Osteoblast (primary cell): ENCODE results near the gene TLCD1. TPM values are rescaled to one million over a fixed set of nuclear protein-coding genes. Genes with fewer than 3 reads are reported as not detected.
A peak's percentile ranks its signal among the peaks of the same experiment; 100 is the strongest.

ENCODE experiments used
- DNase-seq: peaks from one replicate; pipeline ENCODE4 v3.0.0; 2011; ENCODE audit warnings: low spot score, mixed read lengths; ENCODE audit not compliant: insufficient read length; ENCODE audit errors: missing footprints
- H2AFZ ChIP-seq: 2 replicates; pipeline ENCODE4 v1.6.0; 2011; ENCODE audit warnings: mild to moderate bottlenecking, low read length
- H3K27ac ChIP-seq: 2 replicates; pipeline ENCODE4 v1.5.1; 2011; ENCODE audit warnings: mild to moderate bottlenecking, low read depth, low read length, moderate library complexity
- H3K27me3 ChIP-seq: 2 replicates; pipeline ENCODE4 v1.6.0; 2012; ENCODE audit warnings: mild to moderate bottlenecking, control low read depth, inconsistent platforms, low read length, moderate library complexity; ENCODE audit not compliant: insufficient read depth
- H3K36me3 ChIP-seq: 2 replicates; pipeline ENCODE4 v1.5.1; 2011; ENCODE audit warnings: mild to moderate bottlenecking, low read length, control low read depth, moderate library complexity; ENCODE audit not compliant: insufficient read depth
- H3K4me1 ChIP-seq: 2 replicates; pipeline ENCODE4 v1.5.1; 2011; ENCODE audit warnings: mild to moderate bottlenecking, low read length, control low read depth, moderate library complexity; ENCODE audit not compliant: insufficient read depth
- H3K4me2 ChIP-seq: 2 replicates; pipeline ENCODE4 v1.6.0; 2011; ENCODE audit warnings: mild to moderate bottlenecking, low read length; ENCODE audit not compliant: insufficient read depth
- H3K4me3 ChIP-seq: fragments of 200-600 bp; sonication (generic); 3 replicates; pipeline ENCODE4 v1.5.1; 2012; ENCODE audit warnings: mild to moderate bottlenecking, low read length, inconsistent platforms; ENCODE audit not compliant: insufficient read depth
- H3K79me2 ChIP-seq: 2 replicates; pipeline ENCODE4 v1.6.0; 2012; ENCODE audit warnings: mild to moderate bottlenecking, low read length, control low read depth, inconsistent platforms; ENCODE audit not compliant: insufficient read depth
- H3K9me3 ChIP-seq: 2 replicates; pipeline ENCODE4 v1.5.1; 2011; ENCODE audit warnings: low read depth, low read length, control low read depth
- H4K20me1 ChIP-seq: 2 replicates; pipeline ENCODE4 v1.6.0; 2012; ENCODE audit warnings: mild to moderate bottlenecking, low read length, control low read depth; ENCODE audit not compliant: insufficient read depth
- total RNA-seq: library from RNA; depleted of rRNA; stranded (reverse); fragments of >200 nt; gene quantifications from 2 replicates; pipeline ENCODE4 v1.2.3, GENCODE V29; 2012
- TF ChIP-seq, protein P1 (sequence below): IDR thresholded peaks from 2 replicates; pipeline ENCODE4 v1.5.1; 2011; ENCODE audit warnings: mild to moderate bottlenecking, low read depth, low read length, moderate library complexity; ENCODE audit errors: extremely low read depth

Gene TLCD1
- total RNA-seq, 1 donor: 4.0 TPM

DNA sequence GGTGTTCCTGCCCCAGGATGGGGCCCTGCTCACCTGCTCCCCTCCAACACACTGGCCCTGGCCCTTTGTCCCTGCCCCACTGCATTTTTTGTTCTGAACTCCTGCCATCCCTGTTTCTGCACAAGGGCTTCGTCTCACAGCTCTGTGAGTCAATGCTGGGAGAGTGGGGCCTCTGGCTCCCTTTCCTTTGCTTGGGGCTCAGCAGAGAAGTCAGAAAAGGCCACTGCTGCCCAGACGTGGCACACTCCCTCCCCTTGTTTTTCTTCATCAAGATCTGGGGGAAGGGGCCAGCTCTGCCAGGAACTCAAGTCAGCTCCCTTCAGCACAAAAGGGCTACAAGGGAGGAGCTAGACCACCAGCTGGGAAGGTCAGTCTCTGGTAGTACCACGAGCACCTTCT is 23.3 kb downstream of the TLCD1 start:
- H4K20me1 ChIP-seq: peaks cover 6% of the 10 kb centered on the region
- peaks cover 59% of the 10 kb centered on the region for H3K36me3 ChIP-seq
- peak; percentile 80 for DNase-seq
- no peaks in the 10 kb centered on the region for H3K27me3 ChIP-seq
- H3K4me3 ChIP-seq: no peak overlapping the region
- no peak overlapping the region for H3K27ac ChIP-seq
- no peak overlapping the region for H3K4me2 ChIP-seq
- no peaks in the 10 kb centered on the region for H3K79me2 ChIP-seq
- no peak overlapping the region for H2AFZ ChIP-seq
- H3K4me1 ChIP-seq: no peaks in the 10 kb centered on the region
- no peaks in the 10 kb centered on the region for H3K9me3 ChIP-seq
- TF ChIP-seq, protein P1, sequence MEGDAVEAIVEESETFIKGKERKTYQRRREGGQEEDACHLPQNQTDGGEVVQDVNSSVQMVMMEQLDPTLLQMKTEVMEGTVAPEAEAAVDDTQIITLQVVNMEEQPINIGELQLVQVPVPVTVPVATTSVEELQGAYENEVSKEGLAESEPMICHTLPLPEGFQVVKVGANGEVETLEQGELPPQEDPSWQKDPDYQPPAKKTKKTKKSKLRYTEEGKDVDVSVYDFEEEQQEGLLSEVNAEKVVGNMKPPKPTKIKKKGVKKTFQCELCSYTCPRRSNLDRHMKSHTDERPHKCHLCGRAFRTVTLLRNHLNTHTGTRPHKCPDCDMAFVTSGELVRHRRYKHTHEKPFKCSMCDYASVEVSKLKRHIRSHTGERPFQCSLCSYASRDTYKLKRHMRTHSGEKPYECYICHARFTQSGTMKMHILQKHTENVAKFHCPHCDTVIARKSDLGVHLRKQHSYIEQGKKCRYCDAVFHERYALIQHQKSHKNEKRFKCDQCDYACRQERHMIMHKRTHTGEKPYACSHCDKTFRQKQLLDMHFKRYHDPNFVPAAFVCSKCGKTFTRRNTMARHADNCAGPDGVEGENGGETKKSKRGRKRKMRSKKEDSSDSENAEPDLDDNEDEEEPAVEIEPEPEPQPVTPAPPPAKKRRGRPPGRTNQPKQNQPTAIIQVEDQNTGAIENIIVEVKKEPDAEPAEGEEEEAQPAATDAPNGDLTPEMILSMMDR: no peak

DNA sequence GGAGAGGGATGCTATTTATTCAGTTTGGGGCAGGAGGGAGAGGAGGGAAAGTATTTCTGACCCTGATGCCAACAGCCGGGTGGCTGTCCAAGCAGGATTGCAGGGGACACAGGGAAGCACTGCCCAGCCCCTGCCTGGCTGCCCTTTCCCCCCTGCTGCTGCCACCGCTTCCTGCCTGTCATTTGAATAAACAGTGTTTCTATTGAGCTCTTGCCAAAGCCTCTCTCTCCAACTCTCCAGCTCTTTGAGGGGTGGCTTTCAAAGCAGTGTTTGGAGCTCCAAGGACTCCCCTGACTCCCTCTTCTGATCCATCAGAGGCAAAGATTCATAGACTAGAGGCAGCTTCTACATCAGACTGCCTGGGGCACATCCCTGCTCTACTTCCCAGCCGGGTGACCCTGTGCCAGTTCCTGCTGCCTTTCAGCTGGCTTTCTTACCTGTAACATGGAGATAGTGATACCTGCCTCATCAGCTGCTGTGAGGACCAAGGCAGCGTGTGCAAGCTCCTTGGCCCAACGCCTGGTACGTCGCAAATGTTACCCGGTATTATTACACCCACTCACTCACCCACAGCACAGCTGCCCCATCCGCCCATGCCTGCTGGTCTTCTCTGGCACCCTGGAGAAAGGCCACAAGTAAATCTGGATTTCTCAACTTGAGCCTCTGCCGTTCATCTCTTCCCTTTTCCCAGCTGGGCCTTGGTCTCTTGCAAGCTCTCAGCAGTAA is 23.8 kb downstream of the TLCD1 start:
- Histone ChIP-seq H3K79me2 (no peaks in the 10 kb centered on the region), H4K20me1 (peaks cover 6% of the 10 kb centered on the region), H3K4me2 (no peak overlapping the region), H3K4me1 (no peaks in the 10 kb centered on the region), H3K36me3 (peaks cover 64% of the 10 kb centered on the region), H3K27me3 (no peaks in the 10 kb centered on the region), H3K27ac (no peak overlapping the region), H3K4me3 (no peak overlapping the region), H2AFZ (no peak overlapping the region), H3K9me3 (no peaks in the 10 kb centered on the region)
- TF ChIP-seq, protein P1: no peak
- peak; percentile 51 for DNase-seq

DNA sequence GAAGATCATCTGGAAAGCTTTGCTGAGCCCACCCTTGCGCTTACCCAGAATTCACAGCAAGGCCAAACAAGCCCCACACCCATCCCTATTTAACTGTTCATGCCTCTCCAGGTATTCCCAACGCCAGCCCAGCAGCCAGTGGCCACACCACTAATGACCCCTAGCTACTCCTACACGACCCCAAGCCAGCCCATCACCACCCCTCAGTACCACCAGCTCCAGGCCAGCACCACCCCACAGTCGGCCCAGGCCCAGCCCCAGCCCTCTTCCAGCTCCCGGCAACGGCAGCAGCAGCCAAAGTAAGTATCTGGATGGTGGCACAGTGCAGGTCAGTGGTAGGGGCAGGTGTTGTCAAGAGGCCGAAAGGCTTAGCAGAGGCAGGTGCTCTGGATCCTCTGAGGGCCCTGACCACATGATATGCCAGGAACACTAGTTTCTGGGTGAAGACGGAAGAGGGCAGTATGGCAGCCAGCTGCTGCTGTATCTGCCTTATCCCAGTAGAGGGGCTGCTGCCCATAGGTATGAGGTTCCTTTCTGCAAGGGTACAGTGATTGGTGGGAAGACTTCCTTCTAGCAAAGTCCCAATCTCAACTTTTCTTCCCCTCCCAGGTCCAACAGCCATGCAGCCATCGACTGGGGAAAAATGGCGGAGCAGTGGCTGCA is 25.1 kb downstream of the TLCD1 start:
- Histone ChIP-seq H3K36me3 (peaks cover 76% of the 10 kb centered on the region), H2AFZ (no peak overlapping the region), H4K20me1 (peaks cover 6% of the 10 kb centered on the region), H3K79me2 (no peaks in the 10 kb centered on the region), H3K4me2 (no peak overlapping the region), H3K27ac (no peak overlapping the region), H3K4me3 (no peak overlapping the region), H3K4me1 (no peaks in the 10 kb centered on the region), H3K27me3 (no peaks in the 10 kb centered on the region), H3K9me3 (no peaks in the 10 kb centered on the region)
- peak; percentile 77 for DNase-seq
- TF ChIP-seq, protein P1: no peak

DNA sequence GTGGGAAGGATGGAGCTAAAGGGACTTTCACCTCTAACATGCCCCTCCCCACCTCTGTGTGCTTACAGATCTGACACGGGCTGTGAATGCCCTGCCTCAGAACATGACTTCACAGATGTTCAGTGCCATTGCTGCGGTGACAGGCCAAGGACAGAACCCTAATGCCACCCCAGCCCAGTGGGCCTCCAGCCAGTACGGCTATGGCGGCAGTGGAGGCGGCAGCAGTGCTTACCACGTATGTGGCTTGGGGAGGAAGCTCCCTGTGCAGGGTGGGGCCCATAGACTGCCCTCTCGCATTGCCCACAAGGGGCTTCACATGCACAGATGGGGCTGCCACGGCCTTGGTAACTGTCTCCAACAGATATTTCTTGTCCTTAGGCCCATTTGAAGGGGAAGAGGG is 25.8 kb downstream of the TLCD1 start:
- TF ChIP-seq, protein P1: no peak
- H3K27me3 ChIP-seq: no peaks in the 10 kb centered on the region
- no peaks in the 10 kb centered on the region for H3K79me2 ChIP-seq
- H2AFZ ChIP-seq: no peak overlapping the region
- H3K27ac ChIP-seq: no peak overlapping the region
- H3K4me1 ChIP-seq: no peaks in the 10 kb centered on the region
- H3K36me3 ChIP-seq: peaks cover 83% of the 10 kb centered on the region
- H3K9me3 ChIP-seq: no peaks in the 10 kb centered on the region
- H3K4me2 ChIP-seq: no peak overlapping the region
- DNase-seq: no peak
- H3K4me3 ChIP-seq: no peak overlapping the region
- H4K20me1 ChIP-seq: peaks cover 6% of the 10 kb centered on the region
